SU-DHL-6 (cell line): ENCODE data around the gene SUN1.

Experiments
- H2AFZ ChIP-seq: fragments of 200-600 bp; sonication (generic); 2 replicates; pipeline ENCODE4 v1.6.1; 2014; ENCODE audit warnings: low read depth, mild to moderate bottlenecking, moderate library complexity, mixed read lengths, antibody characterized with exemption, low read length; ENCODE audit not compliant: severe bottlenecking
- H3F3A ChIP-seq: fragments of 200-600 bp; shearing (Covaris generic); 2 replicates; pipeline ENCODE4 v1.6.0; 2016; ENCODE audit warnings: antibody characterized with exemption, mild to moderate bottlenecking; ENCODE audit not compliant: insufficient read depth
- H3K27ac ChIP-seq: fragments of 200-600 bp; sonication (generic); 2 replicates; pipeline ENCODE4 v1.5.1; 2016; ENCODE audit warnings: low read depth, mild to moderate bottlenecking, low read length, moderate library complexity, mixed read lengths
- H3K27me3 ChIP-seq: fragments of 200-600 bp; sonication (generic), shearing (Covaris generic); 2 replicates; pipeline ENCODE4 v1.6.0; 2014; ENCODE audit warnings: mild to moderate bottlenecking, low read length
- H3K36me3 ChIP-seq: fragments of 200-600 bp; sonication (generic); 2 replicates; pipeline ENCODE4 v1.6.1; 2014; ENCODE audit warnings: mild to moderate bottlenecking, low read length, mixed read lengths
- H3K4me2 ChIP-seq: fragments of 300-600, 200-600 bp; shearing (Covaris generic), sonication (generic); 2 replicates; pipeline ENCODE4 v1.6.0; 2014; ENCODE audit warnings: low read length, low read depth, mild to moderate bottlenecking; ENCODE audit not compliant: poor library complexity, severe bottlenecking
- H3K4me3 ChIP-seq: fragments of 200-600 bp; sonication (generic); 2 replicates; pipeline ENCODE4 v1.5.1; 2014; ENCODE audit warnings: antibody characterized with exemption, low read length, mild to moderate bottlenecking, mixed read lengths; ENCODE audit not compliant: insufficient read depth, poor library complexity, severe bottlenecking
- H3K79me2 ChIP-seq: fragments of 200-600 bp; sonication (generic); 2 replicates; pipeline ENCODE4 v1.6.1; 2014; ENCODE audit warnings: mild to moderate bottlenecking, low read length, moderate library complexity; ENCODE audit not compliant: insufficient read depth
- H3K9ac ChIP-seq: fragments of 200-600 bp; sonication (generic); 2 replicates; pipeline ENCODE4 v1.7.0; 2014; ENCODE audit warnings: mild to moderate bottlenecking, low read length
- H3K9me2 ChIP-seq: fragments of 200-600 bp; sonication (generic); replicated peaks from 2 replicates; pipeline ENCODE4 v1.6.1; 2014; ENCODE audit warnings: low read length; ENCODE audit not compliant: insufficient read depth
- H3K9me3 ChIP-seq: fragments of 200-600 bp; sonication (generic); 2 replicates; pipeline ENCODE4 v1.6.1; 2014; ENCODE audit warnings: low read length, mixed read lengths; ENCODE audit not compliant: insufficient read depth
- H4K20me1 ChIP-seq: fragments of 200-600 bp; sonication (generic); 2 replicates; pipeline ENCODE4 v1.6.1; 2014; ENCODE audit warnings: low read depth, mild to moderate bottlenecking, antibody characterized with exemption, low read length, moderate library complexity, mixed read lengths
- CTCF ChIP-seq: fragments of 200-600 bp; sonication (generic); IDR thresholded peaks from one replicate; pipeline ENCODE4 v1.5.1; 2017; ENCODE audit warnings: antibody characterized with exemption, mild to moderate bottlenecking, low read length, moderate library complexity; ENCODE audit not compliant: insufficient read depth, poor library complexity, severe bottlenecking
- EZH2phosphoT487 ChIP-seq: fragments of 200-600 bp; sonication (generic), shearing (Covaris generic); conservative IDR thresholded peaks from 2 replicates; pipeline ENCODE4 v1.6.1; 2018; ENCODE audit warnings: mild to moderate bottlenecking, antibody characterized with exemption, low read length, moderate library complexity, mixed read lengths

Gene SUN1

DNA sequence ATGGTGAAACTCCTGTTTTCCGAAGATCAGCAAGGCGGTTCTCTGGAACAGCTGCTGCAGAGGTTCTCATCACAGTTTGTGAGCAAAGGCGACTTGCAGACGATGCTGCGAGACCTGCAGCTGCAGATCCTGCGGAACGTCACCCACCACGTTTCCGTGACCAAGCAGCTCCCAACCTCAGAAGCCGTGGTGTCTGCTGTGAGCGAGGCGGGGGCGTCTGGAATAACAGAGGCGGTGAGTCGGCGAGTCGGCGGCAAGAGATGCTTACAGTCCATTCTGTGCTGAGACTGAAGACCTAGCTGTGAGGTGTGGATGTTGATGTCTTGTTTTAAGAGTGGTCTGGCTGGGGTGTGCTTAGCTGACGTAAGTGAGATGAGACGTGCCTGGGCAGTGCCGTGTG is 27.9 kb downstream of the SUN1 start:
- Histone ChIP-seq H4K20me1 (no peaks in the 10 kb centered on the region), H3K79me2 (no peaks in the 10 kb centered on the region), H3K27ac (no peak overlapping the region), H3K9me2 (no peaks in the 10 kb centered on the region), H3K36me3 (peaks cover 3% of the 10 kb centered on the region; the same call in 1 of the 2 replicates), H3K4me3 (no peak overlapping the region), H3F3A (no peaks in the 10 kb centered on the region), H3K9me3 (no peaks in the 10 kb centered on the region), H2AFZ (no peak overlapping the region), H3K4me2 (no peak overlapping the region), H3K27me3 (no peaks in the 10 kb centered on the region), H3K9ac (no peak overlapping the region)
- TF ChIP-seq EZH2phosphoT487 (no peak), CTCF (no peak)

DNA sequence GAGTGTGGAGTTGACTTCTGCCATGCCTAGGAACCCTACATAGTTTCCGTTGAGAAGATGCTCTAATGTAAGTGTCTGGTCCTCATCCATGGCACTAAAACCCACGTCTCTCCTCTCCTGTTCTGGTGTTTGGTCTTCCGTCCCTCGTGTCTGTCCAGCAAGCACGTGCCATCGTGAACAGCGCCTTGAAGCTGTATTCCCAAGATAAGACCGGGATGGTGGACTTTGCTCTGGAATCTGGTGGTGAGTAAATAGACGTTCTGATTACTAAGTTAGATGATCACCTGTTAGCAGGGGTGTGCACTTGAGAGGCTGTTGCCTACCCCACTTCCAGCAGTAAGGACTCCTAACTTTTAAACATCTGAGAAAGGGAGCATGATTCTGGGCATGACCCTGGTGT is 28.9 kb downstream of the SUN1 start:
- Histone ChIP-seq H3K9ac (no peak overlapping the region), H3K4me2 (no peak overlapping the region), H3K27ac (no peak overlapping the region), H3F3A (no peaks in the 10 kb centered on the region), H3K9me3 (no peaks in the 10 kb centered on the region), H3K27me3 (no peaks in the 10 kb centered on the region), H3K9me2 (no peaks in the 10 kb centered on the region), H2AFZ (no peak overlapping the region), H3K79me2 (no peaks in the 10 kb centered on the region), H4K20me1 (no peaks in the 10 kb centered on the region), H3K4me3 (no peak overlapping the region), H3K36me3 (peaks cover 3% of the 10 kb centered on the region; the same call in 1 of the 2 replicates)
- TF ChIP-seq CTCF (no peak), EZH2phosphoT487 (no peak)

DNA sequence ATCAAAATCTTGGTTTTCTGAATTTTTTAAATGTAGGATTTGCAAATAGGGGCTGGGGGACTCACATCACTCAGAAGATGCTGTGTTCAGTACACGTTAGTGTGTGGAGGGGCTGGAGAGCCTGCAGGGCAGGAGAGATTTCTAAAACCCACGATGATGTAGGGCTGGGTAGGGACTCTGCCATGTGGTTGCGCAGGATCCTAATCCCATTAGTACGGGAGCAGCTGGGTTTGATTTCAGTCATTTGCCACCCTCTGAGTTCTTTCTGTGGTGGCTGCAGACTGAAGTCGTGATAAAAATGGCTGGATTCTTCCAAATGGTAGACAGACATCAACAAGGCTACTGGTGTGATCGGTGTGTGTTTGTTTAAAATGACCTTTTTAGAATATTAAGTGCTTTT is 29.9 kb downstream of the SUN1 start:
- Histone ChIP-seq H3K4me2 (no peak overlapping the region), H3K9ac (no peak overlapping the region), H2AFZ (no peak overlapping the region), H3K27me3 (no peaks in the 10 kb centered on the region), H3K9me3 (no peaks in the 10 kb centered on the region), H3F3A (no peaks in the 10 kb centered on the region), H3K4me3 (no peak overlapping the region), H4K20me1 (no peaks in the 10 kb centered on the region), H3K79me2 (no peaks in the 10 kb centered on the region), H3K36me3 (peaks cover 3% of the 10 kb centered on the region; the same call in 1 of the 2 replicates), H3K9me2 (no peaks in the 10 kb centered on the region), H3K27ac (no peak overlapping the region)
- TF ChIP-seq CTCF, result no peak
- no peak for TF ChIP-seq EZH2phosphoT487
